OCI-LY7 (cell line): Measurements from ENCODE around the gene PYCARD.

Experiments
- CTCF ChIP-seq: fragments of 200-600 bp; sonication (generic); conservative IDR thresholded peaks from 2 replicates; pipeline ENCODE4 v1.5.1; 2014; ENCODE audit warnings: mild to moderate bottlenecking, antibody characterized with exemption, low read length, moderate library complexity, mixed read lengths
- EZH2phosphoT487 ChIP-seq: fragments of 200-600 bp; sonication (generic); IDR thresholded peaks from 2 replicates; pipeline ENCODE4 v1.6.1; 2018; ENCODE audit warnings: low read depth, borderline replicate concordance, mild to moderate bottlenecking, mixed run types, antibody characterized with exemption, low read length, moderate library complexity, mixed read lengths

GRCh38 chr16:31186176-31186575, 16.4 kb downstream of the PYCARD start:
- TF ChIP-seq CTCF (no peak), EZH2phosphoT487 (no peak)
